H1 (cell line): ENCODE data around the gene NFAT5. TPM values are rescaled to one million over a fixed set of nuclear protein-coding genes. Genes with fewer than 3 reads are reported as not detected.

Experiments
- CTCF ChIA-PET: fragments of 300-600 bp; sonication (Branson Sonifier 250); formaldehyde crosslinking; loops from one replicate; lab custom pipeline; 2021; ENCODE audit not compliant: partially characterized antibody; lab: Charles Lee
- POLR2A ChIA-PET: fragments of 300-600 bp; sonication (Branson Sonifier 250); formaldehyde crosslinking; loops from one replicate; lab custom pipeline; 2021; ENCODE audit warnings: inconsistent platforms; ENCODE audit not compliant: partially characterized antibody; lab: Charles Lee
- DNase-seq, 2 experiments: peaks; one replicate each; pipeline versions ENCODE4 v3.0.0 to v3.0.0-alpha.2; 2010 to 2022; ENCODE audit warnings: low spot score in 2 of 2, low read depth in 1 of 2, mixed read lengths in 1 of 2
- FAIRE-seq: peaks from 2 replicates; lab custom pipeline; 2011; peaks lifted over from hg19 to GRCh38; lab: Jason Lieb, UNC
- H2AFZ ChIP-seq: 2 replicates; pipeline ENCODE4 v1.8.1; 2012; ENCODE audit warnings: low read length, inconsistent platforms
- H2AK5ac ChIP-seq: 2 replicates; pipeline ENCODE4 v1.6.1; 2013; ENCODE audit warnings: low read depth, low read length
- H2BK120ac ChIP-seq: replicated peaks from 2 replicates; pipeline ENCODE3; 2013; ENCODE audit warnings: low read depth, low read length, inconsistent platforms
- H2BK12ac ChIP-seq: 2 replicates; pipeline ENCODE4 v1.6.1; 2013; ENCODE audit warnings: low read depth, low read length
- H2BK15ac ChIP-seq: 2 replicates; pipeline ENCODE4 v1.6.1; 2013; ENCODE audit warnings: low read length
- H2BK20ac ChIP-seq: 2 replicates; pipeline ENCODE4 v1.6.1; 2013; ENCODE audit warnings: low read length
- H2BK5ac ChIP-seq: 2 replicates; pipeline ENCODE4 v1.6.1; 2013; ENCODE audit warnings: low read depth, low read length
- H3K14ac ChIP-seq: 2 replicates; pipeline ENCODE4 v1.6.1; 2013; ENCODE audit warnings: inconsistent platforms; ENCODE audit not compliant: insufficient read length
- H3K18ac ChIP-seq: 2 replicates; pipeline ENCODE4 v1.6.1; 2013; ENCODE audit warnings: low read length; ENCODE audit errors: extremely low read depth
- H3K23ac ChIP-seq: 2 replicates; pipeline ENCODE4 v1.6.1; 2013; ENCODE audit warnings: inconsistent platforms; ENCODE audit not compliant: insufficient read length
- H3K23me2 ChIP-seq: 2 replicates; pipeline ENCODE4 v1.6.1; 2013; ENCODE audit warnings: low read depth, low read length
- H3K27ac ChIP-seq: 2 replicates; pipeline ENCODE4 v1.6.1; 2011; ENCODE audit warnings: low read depth, low read length, inconsistent platforms
- H3K27me3 ChIP-seq, 4 experiments: replicated peaks in 1 of 4; 1 replicate in 1 of 4; 2 replicates in 3 of 4; pipeline versions ENCODE4 v1.6.1 to v1.8.1; 2011 to 2013; ENCODE audit warnings: low read length in 3 of 4, mild to moderate bottlenecking in 3 of 4, inconsistent platforms in 2 of 4, mixed read lengths in 2 of 4, moderate library complexity in 1 of 4; ENCODE audit not compliant: control insufficient read depth in 3 of 4, insufficient read depth in 3 of 4; ENCODE audit errors: extremely low read depth in 1 of 4
- H3K36me3 ChIP-seq, 4 experiments: 2 replicates each; pipeline versions ENCODE4 v1.6.1 to v1.8.1; 2011 to 2013; ENCODE audit warnings: mild to moderate bottlenecking in 4 of 4, low read length in 3 of 4, moderate library complexity in 2 of 4, control low read depth in 1 of 4, inconsistent platforms in 1 of 4; ENCODE audit not compliant: insufficient read depth in 4 of 4, control insufficient read depth in 2 of 4
- H3K4ac ChIP-seq: replicated peaks from 2 replicates; pipeline ENCODE3; 2013; ENCODE audit warnings: low read length, low read depth, mixed read lengths, inconsistent platforms; ENCODE audit not compliant: insufficient read length
- H3K4me1 ChIP-seq, 4 experiments: replicated peaks in 1 of 4; 1 replicate in 1 of 4; 2 replicates in 3 of 4; pipeline versions ENCODE4 v1.6.1 to v1.8.1; 2011 to 2013; ENCODE audit warnings: low read length in 3 of 4, inconsistent platforms in 2 of 4, mixed read lengths in 1 of 4; ENCODE audit not compliant: insufficient read depth in 4 of 4, control insufficient read depth in 3 of 4
- H3K4me2 ChIP-seq, 2 experiments: 2 replicates each; pipeline versions ENCODE4 v1.6.1 to v1.8.1; 2011 to 2013; ENCODE audit warnings: low read depth in 2 of 2, low read length in 2 of 2, control low read depth in 1 of 2, inconsistent platforms in 1 of 2, mild to moderate bottlenecking in 1 of 2; ENCODE audit not compliant: insufficient read depth in 1 of 2
- H3K4me3 ChIP-seq, 4 experiments: fragments of 200-600, 300-600 bp in 1 of 4; sonication (generic), shearing (Covaris generic), sonication (Bioruptor Twin) in 1 of 4; 2 replicates each; pipeline versions ENCODE4 v1.5.1 to v1.8.1; 2011 to 2016; ENCODE audit warnings: low read length in 4 of 4, low read depth in 3 of 4, control low read depth in 2 of 4, inconsistent platforms in 2 of 4, mild to moderate bottlenecking in 2 of 4, mixed read lengths in 1 of 4, moderate library complexity in 1 of 4; ENCODE audit not compliant: insufficient read depth in 2 of 4; ENCODE audit errors: extremely low read depth in 1 of 4
- H3K56ac ChIP-seq: replicated peaks from 2 replicates; pipeline ENCODE3; 2013; ENCODE audit warnings: low read depth, mild to moderate bottlenecking, mixed read lengths, low read length, inconsistent platforms; ENCODE audit not compliant: insufficient read length
- H3K79me1 ChIP-seq: 2 replicates; pipeline ENCODE4 v1.6.1; 2013; ENCODE audit warnings: low read depth, low read length, control low read depth
- H3K79me2 ChIP-seq, 2 experiments: 2 replicates each; pipeline versions ENCODE4 v1.6.1 to v1.8.1; 2012 to 2013; ENCODE audit warnings: low read length in 2 of 2, mild to moderate bottlenecking in 2 of 2, inconsistent platforms in 1 of 2; ENCODE audit not compliant: insufficient read depth in 2 of 2, control insufficient read depth in 1 of 2
- H3K9ac ChIP-seq, 4 experiments: replicated peaks in 1 of 4; 1 replicate in 1 of 4; 2 replicates in 3 of 4; pipeline versions ENCODE4 v1.6.1 to v1.8.1; 2011 to 2013; ENCODE audit warnings: low read depth in 3 of 4, low read length in 3 of 4, control low read depth in 2 of 4, mild to moderate bottlenecking in 2 of 4, moderate library complexity in 2 of 4, inconsistent platforms in 1 of 4; ENCODE audit errors: extremely low read depth in 1 of 4
- H3K9me3 ChIP-seq, 2 experiments: 2 replicates each; pipeline versions ENCODE4 v1.6.1 to v1.8.1; 2012 to 2013; ENCODE audit warnings: mild to moderate bottlenecking in 2 of 2, moderate library complexity in 2 of 2, control low read depth in 1 of 2, inconsistent platforms in 1 of 2, low read depth in 1 of 2, low read length in 1 of 2, mixed read lengths in 1 of 2; ENCODE audit not compliant: insufficient read depth in 2 of 2
- H4K20me1 ChIP-seq, 2 experiments: replicated peaks in 1 of 2; 2 replicates each; pipeline versions ENCODE3 to v1.8.1; 2011 to 2013; ENCODE audit warnings: inconsistent platforms in 2 of 2, low read length in 2 of 2, mild to moderate bottlenecking in 1 of 2; ENCODE audit not compliant: insufficient read depth in 2 of 2, control insufficient read depth in 1 of 2
- H4K5ac ChIP-seq: 2 replicates; pipeline ENCODE4 v1.6.1; 2013; ENCODE audit warnings: low read length, low read depth, mixed read lengths, inconsistent platforms; ENCODE audit not compliant: insufficient read length
- H4K8ac ChIP-seq: 2 replicates; pipeline ENCODE4 v1.8.0; 2013; ENCODE audit warnings: mild to moderate bottlenecking, moderate library complexity, low read length, inconsistent platforms; ENCODE audit not compliant: insufficient read depth; ENCODE audit errors: extremely low read depth
- H4K91ac ChIP-seq: replicated peaks from 2 replicates; pipeline ENCODE3; 2013; ENCODE audit warnings: low read length, mixed read lengths, inconsistent platforms; ENCODE audit not compliant: insufficient read length
- ASH2L ChIP-seq: fragments of 200-600, 300-600 bp; sonication (generic); IDR thresholded peaks from one replicate; pipeline ENCODE4 v1.7.1; 2017; ENCODE audit warnings: low read length
- CBX5 ChIP-seq: fragments of 300-800, 300-1000 bp; sonication (generic); IDR thresholded peaks from 2 replicates; pipeline ENCODE4 v1.7.1; 2016; ENCODE audit warnings: antibody characterized with exemption, low read length, low read depth
- CBX8 ChIP-seq: fragments of 300-800, 300-1000 bp; sonication (generic); IDR thresholded peaks from 2 replicates; pipeline ENCODE4 v1.7.1; 2016; ENCODE audit warnings: low read depth, low read length, borderline replicate concordance
- GTF2F1 ChIP-seq: IDR thresholded peaks from 2 replicates; pipeline ENCODE4 v1.6.1; 2012; ENCODE audit warnings: low read depth, low read length, improper control_type of control experiment, borderline replicate concordance
- HDAC2 ChIP-seq, 2 experiments: fragments of 300-600 bp in 1 of 2; sonication (generic) in 1 of 2; IDR thresholded peaks; 2 replicates each; pipeline ENCODE4 v1.6.1; 2011 to 2012; ENCODE audit warnings: low read depth in 2 of 2, low read length in 2 of 2, mild to moderate bottlenecking in 2 of 2, moderate library complexity in 2 of 2, borderline replicate concordance in 1 of 2, inconsistent platforms in 1 of 2
- JUN ChIP-seq: IDR thresholded peaks from 2 replicates; pipeline ENCODE4 v1.6.1; 2011; ENCODE audit warnings: low read depth, mild to moderate bottlenecking, improper control_type of control experiment, low read length
- JUND ChIP-seq: IDR thresholded peaks from 2 replicates; pipeline ENCODE4 v1.6.1; 2011; ENCODE audit warnings: mild to moderate bottlenecking, improper control_type of control experiment, low read length
- KDM4A ChIP-seq: IDR thresholded peaks from one replicate; pipeline ENCODE4 v1.7.1; 2012; ENCODE audit warnings: low read depth, mild to moderate bottlenecking, moderate library complexity, low read length, inconsistent platforms; ENCODE audit not compliant: severe bottlenecking
- KDM5A ChIP-seq: fragments of 200-600 bp; IDR thresholded peaks from 2 replicates; pipeline ENCODE4 v1.7.1; 2012; ENCODE audit warnings: mild to moderate bottlenecking, low read length, inconsistent platforms, mixed read lengths
- NANOG ChIP-seq: IDR thresholded peaks from 2 replicates; pipeline ENCODE4 v1.6.1; 2011; ENCODE audit warnings: low read length, low read depth, mild to moderate bottlenecking, inconsistent platforms; ENCODE audit not compliant: insufficient read depth, poor library complexity, severe bottlenecking
- SUZ12 ChIP-seq: fragments of 200-600 bp; sonication (generic); IDR thresholded peaks from 2 replicates; pipeline ENCODE4 v1.6.1; 2012; ENCODE audit warnings: mild to moderate bottlenecking, inconsistent platforms, low read length, moderate library complexity, mixed read lengths
- YY1 ChIP-seq: IDR thresholded peaks from 2 replicates; pipeline ENCODE4 v1.6.1; 2011; ENCODE audit warnings: low read depth, mild to moderate bottlenecking, low read length
- WGBS, 2 experiments: shearing (Covaris generic) in 1 of 2; methylation state at CpG; one replicate each; pipeline versions ENCODE4 v1.1.6 to v1.1.7; 2013 to 2015; ENCODE audit warnings: low lambda C conversion rate in 2 of 2, mixed read lengths in 2 of 2, inconsistent platforms in 1 of 2, low coverage in 1 of 2, missing lambda C conversion rate in 1 of 2; ENCODE audit not compliant: insufficient replicate concordance in 2 of 2, insufficient coverage in 1 of 2, insufficient read length in 1 of 2; ENCODE audit errors: extremely low coverage in 1 of 2, missing lambda C conversion rate in 1 of 2; 5-methylcytosine and 5-hydroxymethylcytosine counted together
- polyA plus RNA-seq, 7 experiments: library from polyadenylated mRNA; depleted of rRNA in 3 of 7; stranded (reverse) in 5 of 7; unstranded in 2 of 7; fragments of >200 nt in 5 of 7; fragments of 200-250 nt in 2 of 7; gene quantifications; 1 replicate in 5 of 7; 2 replicates in 1 of 7; 4 replicates in 1 of 7; pipeline versions ENCODE4 v1.2.1 to v1.2.3, GENCODE V29; 2011 to 2013; ENCODE audit warnings: missing spikeins in 2 of 7, mixed read lengths in 2 of 7
- total RNA-seq: library from RNA; stranded (reverse); fragmentation: NEBNext Ultra II Directional; extraction: Animal tissue kit (Norgen Biotek cat#: 25700); gene quantifications from 2 replicates; pipeline ENCODE4 v1.2.1, GENCODE V29; 2021

Gene NFAT5
- total and polyA plus RNA-seq, 2 of the 8 experiments (the other 6 are each of a cell fraction or from before 2014, with no cell fraction given) = 8.9 to 29.0 TPM

GRCh38 chr16:69554495-69554894, 11.3 kb upstream of the NFAT5 start:
- Histone ChIP-seq H3K9me3 (no peaks in the 10 kb centered on the region), H4K8ac (no peak overlapping the region), H2BK12ac (no peak overlapping the region), H3K27ac (no peak overlapping the region), H3K27me3 (no peaks in the 10 kb centered on the region), H3K4me2 (no peak overlapping the region), H4K5ac (no peak overlapping the region), H3K23ac (no peak overlapping the region), H3K4me1 (peaks cover 0 to 3% (median 1%) of the 10 kb centered on the region in 4 experiments; a peak in 2 of 7 replicates), H3K23me2 (no peaks in the 10 kb centered on the region), H3K14ac (no peak overlapping the region), H2BK120ac (no peak overlapping the region), H3K18ac (no peak overlapping the region), H3K79me2 (no peaks in the 10 kb centered on the region), H3K9ac (no peak overlapping the region), H4K20me1 (no peaks in the 10 kb centered on the region), H4K91ac (no peak overlapping the region), H3K4me3 (no peak overlapping the region), H2AK5ac (no peak overlapping the region), H3K36me3 (no peaks in the 10 kb centered on the region), H2BK20ac (no peak overlapping the region), H2BK5ac (no peak overlapping the region), H3K4ac (no peak overlapping the region), H3K79me1 (no peaks in the 10 kb centered on the region), H2AFZ (0 out of 2 replicates have a peak overlapping the region, but pooled peaks have one; percentile 31), H3K56ac (no peak overlapping the region), H2BK15ac (no peak overlapping the region)
- DNase-seq (no peak), FAIRE-seq (no peak)
- CTCF ChIA-PET = no interaction called here
- 96% methylated on average over 2 of the region's 2 CpGs; no CpG with 5 or more reads in 1 of the 2 experiments for WGBS, 2 experiments
- POLR2A ChIA-PET = no interaction called here
- TF ChIP-seq YY1 = no peak
- no peak for TF ChIP-seq HDAC2 (IDR thresholded peaks at IDR 0.05; ENCODE audit: borderline replicate concordance in 1 of 2, low read depth in 2 of 2, low read length in 2 of 2)
- no peak for TF ChIP-seq SUZ12
- TF ChIP-seq KDM4A = no peak
- no peak for TF ChIP-seq CBX8
- no peak for TF ChIP-seq GTF2F1
- TF ChIP-seq JUN = no peak
- TF ChIP-seq NANOG = no peak
- no peak for TF ChIP-seq CBX5
- no peak for TF ChIP-seq ASH2L
- no peak for TF ChIP-seq KDM5A
- TF ChIP-seq JUND = no peak
